Inferior parietal cortex (tissue), 1 donor: ENCODE data around the gene E2F1.

Experiments used
- DNase-seq: peaks from one replicate; pipeline ENCODE4 v3.0.0-alpha.2; 2016; ENCODE audit errors: extremely low spot score

The E2F1 gene

GRCh38 chr20:33686100-33686983 is at the start of gene E2F1:
Gene E2F1 (minus strand): TSS chr20:33686385. CDS start chr20:33686264, 121 bp downstream.
- peak; percentile 91 for DNase-seq

- no peak for DNase-seq
These were observed 47.7 kb upstream of the E2F1 start for GRCh38 chr20:33733654-33734576.

- DNase-seq, result peak; percentile 76
These were observed 46.2 kb upstream of the E2F1 start for GRCh38 chr20:33732166-33732970.

- peak; percentile 83 for DNase-seq
These were observed 45.5 kb upstream of the E2F1 start, which contains the start of gene ZNF341 for GRCh38 chr20:33731693-33732165. Gene ZNF341 (plus strand): TSS chr20:33731996. CDS start chr20:33732022, 26 bp downstream.

GRCh38 chr20:33730946-33731692 is 44.9 kb upstream of the E2F1 start:
- DNase-seq, result no peak

GRCh38 chr20:33729101-33729500 is 42.9 kb upstream of the E2F1 start:
- DNase-seq, result no peak

GRCh38 chr20:33728463-33728862 is 42.3 kb upstream of the E2F1 start:
- DNase-seq, result no peak

- no peak for DNase-seq
These were observed 41.6 kb upstream of the E2F1 start for GRCh38 chr20:33727806-33728205.

- DNase-seq, result no peak
These were observed 40.9 kb upstream of the E2F1 start for GRCh38 chr20:33727115-33727479.

GRCh38 chr20:33725607-33726264 is 39.6 kb upstream of the E2F1 start:
- no peak for DNase-seq

- DNase-seq, result no peak
These were observed 38.4 kb upstream of the E2F1 start for GRCh38 chr20:33724439-33725094.

GRCh38 chr20:33721391-33722140 is 35.4 kb upstream of the E2F1 start:
- no peak for DNase-seq

- peak; percentile 100 for DNase-seq
These were observed 34.0 kb upstream of the E2F1 start, which contains the start of gene PXMP4 for GRCh38 chr20:33719989-33720709. Gene PXMP4 (minus strand): TSS chr20:33720310. CDS start chr20:33720207, 103 bp downstream.

- no peak for DNase-seq
These were observed 33.2 kb upstream of the E2F1 start for GRCh38 chr20:33719277-33719988.

GRCh38 chr20:33716498-33716897 is 30.3 kb upstream of the E2F1 start:
- DNase-seq, result no peak

GRCh38 chr20:33713865-33714367 is 27.7 kb upstream of the E2F1 start:
- DNase-seq, result no peak

GRCh38 chr20:33711446-33711738 is 25.2 kb upstream of the E2F1 start:
- DNase-seq, result no peak
